CD4-positive, alpha-beta T cell treated with Interleukin-6 at 100 ng/mL for 8 hours (primary cell): ENCODE measurements around the gene CAMKMT.

Source experiments
- DNase-seq: peaks from one replicate; pipeline ENCODE4 v3.0.0-alpha.2; 2020; ENCODE audit warnings: mixed read lengths, low spot score

Gene CAMKMT

GRCh38 chr2:44649381-44649780 lies 287.6 kb downstream of the CAMKMT start:
- DNase-seq, result no peak

GRCh38 chr2:44650796-44651195 lies 289.0 kb downstream of the CAMKMT start:
- DNase-seq, result no peak

- no peak for DNase-seq
Observed at GRCh38 chr2:44651974-44652373, 290.2 kb downstream of the CAMKMT start.

- no peak for DNase-seq
Observed at GRCh38 chr2:44652701-44653100, 291.0 kb downstream of the CAMKMT start.

GRCh38 chr2:44655401-44655864 lies 293.7 kb downstream of the CAMKMT start:
- DNase-seq, result no peak

- no peak for DNase-seq
Observed at GRCh38 chr2:44656460-44656859, 294.7 kb downstream of the CAMKMT start.

GRCh38 chr2:44663471-44664073 lies 301.8 kb downstream of the CAMKMT start:
- DNase-seq, result no peak

- no peak for DNase-seq
Observed at GRCh38 chr2:44668336-44668735, 306.6 kb downstream of the CAMKMT start.

GRCh38 chr2:44671276-44671675 lies 309.5 kb downstream of the CAMKMT start:
- DNase-seq, result no peak

- no peak for DNase-seq
Observed at GRCh38 chr2:44671916-44672315, 310.2 kb downstream of the CAMKMT start.

- DNase-seq, result no peak
Observed at GRCh38 chr2:44672431-44672830, 310.7 kb downstream of the CAMKMT start.

- no peak for DNase-seq
Observed at GRCh38 chr2:44674473-44675284, 312.9 kb downstream of the CAMKMT start.

GRCh38 chr2:44676379-44676778 lies 314.6 kb downstream of the CAMKMT start:
- DNase-seq, result no peak

- no peak for DNase-seq
Observed at GRCh38 chr2:44679584-44679983, 317.8 kb downstream of the CAMKMT start.

GRCh38 chr2:44679990-44680389 lies 318.2 kb downstream of the CAMKMT start:
- DNase-seq, result no peak

GRCh38 chr2:44680424-44680971 lies 318.8 kb downstream of the CAMKMT start:
- no peak for DNase-seq

GRCh38 chr2:44680983-44681531 lies 319.3 kb downstream of the CAMKMT start:
- DNase-seq, result no peak

GRCh38 chr2:44682459-44682858 lies 320.7 kb downstream of the CAMKMT start:
- DNase-seq, result no peak

GRCh38 chr2:44684559-44684958 lies 322.8 kb downstream of the CAMKMT start:
- no peak for DNase-seq

- no peak for DNase-seq
Observed at GRCh38 chr2:44686561-44686960, 324.8 kb downstream of the CAMKMT start.

- DNase-seq, result no peak
Observed at GRCh38 chr2:44687686-44688455, 326.1 kb downstream of the CAMKMT start.

GRCh38 chr2:44688456-44689124 lies 326.8 kb downstream of the CAMKMT start:
- DNase-seq, result no peak
